HEK293 (cell line): ENCODE measurements around the gene CSTPP1.

Experiments used
- CTCF ChIA-PET: fragments of 350-600 bp; formaldehyde crosslinking; extraction: SDS; loops from one replicate; lab custom pipeline; 2021; ENCODE audit warnings: antibody characterized with exemption; lab: Yijun Ruan, JAX
- POLR2A ChIA-PET: fragments of 300-600 bp; formaldehyde crosslinking; extraction: SDS; loops from one replicate; lab custom pipeline; 2020; ENCODE audit warnings: antibody characterized with exemption, inconsistent platforms; lab: Yijun Ruan, JAX
- H3K27ac ChIP-seq: fragments of 200-500 bp; sonication (Bioruptor generic); 2 replicates; pipeline ENCODE4 v1.5.1; 2014; ENCODE audit warnings: low read depth, low read length, control low read depth, inconsistent platforms; ENCODE audit errors: extremely low read depth
- H3K36me3 ChIP-seq, 2 experiments: fragments of 200-500 bp in 1 of 2; sonication (Bioruptor generic) in 1 of 2; 1 replicate in 1 of 2; 2 replicates in 1 of 2; pipeline ENCODE4 v1.5.1; 2014 to 2017; ENCODE audit warnings: inconsistent platforms in 2 of 2, low read length in 2 of 2; ENCODE audit not compliant: control insufficient read depth in 2 of 2, insufficient read depth in 1 of 2
- H3K4me1 ChIP-seq: fragments of 200-500 bp; sonication (Bioruptor generic); 2 replicates; pipeline ENCODE4 v1.5.1; 2014; ENCODE audit warnings: mild to moderate bottlenecking, low read length, inconsistent platforms; ENCODE audit not compliant: control insufficient read depth, insufficient read depth
- H3K4me3 ChIP-seq: 2 replicates; pipeline ENCODE4 v1.5.1; 2011; ENCODE audit warnings: low read depth, mild to moderate bottlenecking, control low read depth, low read length, moderate library complexity
- H3K9me3 ChIP-seq: fragments of 200-500 bp; sonication (Bioruptor generic); 2 replicates; pipeline ENCODE4 v1.5.1; 2014; ENCODE audit warnings: low read depth, low read length, inconsistent platforms; ENCODE audit not compliant: control insufficient read depth, insufficient read depth
- PRDM1 ChIP-seq: fragments of 450-650 bp; formaldehyde crosslinking; IDR thresholded peaks from 2 replicates; pipeline ENCODE4; 2016; ENCODE audit warnings: missing biosample characterization, missing genetic modification characterization
- SP3 ChIP-seq: fragments of 450-650 bp; formaldehyde crosslinking; IDR thresholded peaks from 2 replicates; pipeline ENCODE4 v1.5.1; 2016; ENCODE audit warnings: missing biosample characterization, missing genetic modification characterization
- ZBTB1 ChIP-seq: fragments of 450-650 bp; formaldehyde crosslinking; IDR thresholded peaks from 2 replicates; pipeline ENCODE4 v1.5.1; 2016; ENCODE audit warnings: missing biosample characterization, missing genetic modification characterization
- ZBTB21 ChIP-seq: fragments of 450-650 bp; formaldehyde crosslinking; IDR thresholded peaks from 2 replicates; pipeline ENCODE4 v1.5.1; 2017; ENCODE audit warnings: missing biosample characterization, missing genetic modification characterization
- ZFP37 ChIP-seq: fragments of 450-650 bp; formaldehyde crosslinking; IDR thresholded peaks from 2 replicates; pipeline ENCODE4 v1.5.1; 2016; ENCODE audit warnings: missing biosample characterization, missing genetic modification characterization
- ZNF169 ChIP-seq: fragments of 450-650 bp; formaldehyde crosslinking; IDR thresholded peaks from 2 replicates; pipeline ENCODE4 v1.5.1; 2016; ENCODE audit warnings: missing biosample characterization, missing genetic modification characterization
- ZNF354C ChIP-seq: fragments of 450-650 bp; formaldehyde crosslinking; IDR thresholded peaks from 2 replicates; pipeline ENCODE4 v1.5.1; 2016; ENCODE audit warnings: missing biosample characterization, missing genetic modification characterization, low read depth, borderline replicate concordance
- ZNF366 ChIP-seq: fragments of 450-650 bp; formaldehyde crosslinking; conservative IDR thresholded peaks from 2 replicates; pipeline ENCODE4 v1.5.1; 2016; ENCODE audit warnings: missing biosample characterization, missing genetic modification characterization
- ZNF521 ChIP-seq: fragments of 450-650 bp; formaldehyde crosslinking; IDR thresholded peaks from 2 replicates; pipeline ENCODE4 v1.5.1; 2017; ENCODE audit warnings: missing biosample characterization, mild to moderate bottlenecking, missing genetic modification characterization
- ZNF549 ChIP-seq: fragments of 450-650 bp; IDR thresholded peaks from 2 replicates; pipeline ENCODE4 v1.5.1; 2018; ENCODE audit warnings: missing biosample characterization, missing genetic modification characterization, mild to moderate bottlenecking, inconsistent platforms, moderate library complexity
- ZNF561 ChIP-seq: fragments of 450-650 bp; IDR thresholded peaks from 2 replicates; pipeline ENCODE4 v1.5.1; 2018; ENCODE audit warnings: missing biosample characterization, missing genetic modification characterization, borderline replicate concordance
- ZNF571 ChIP-seq: fragments of 450-650 bp; formaldehyde crosslinking; IDR thresholded peaks from 2 replicates; pipeline ENCODE4 v1.5.0; 2017; ENCODE audit warnings: missing biosample characterization, missing genetic modification characterization
- ZNF654 ChIP-seq: fragments of 450-650 bp; formaldehyde crosslinking; IDR thresholded peaks from 2 replicates; pipeline ENCODE4 v1.5.1; 2016; ENCODE audit warnings: low read depth, missing biosample characterization, missing genetic modification characterization
- ZSCAN16 ChIP-seq: fragments of 450-650 bp; formaldehyde crosslinking; IDR thresholded peaks from 2 replicates; pipeline ENCODE4 v1.5.1; 2016; ENCODE audit warnings: missing biosample characterization, missing genetic modification characterization
- ZSCAN23 ChIP-seq: fragments of 450-650 bp; formaldehyde crosslinking; IDR thresholded peaks from 2 replicates; pipeline ENCODE4 v1.5.1; 2016; ENCODE audit warnings: missing biosample characterization, missing genetic modification characterization
- TF ChIP-seq, protein P1 (sequence below): fragments of 450-650 bp; formaldehyde crosslinking; IDR thresholded peaks from 2 replicates; pipeline ENCODE4 v1.5.0; 2017; ENCODE audit warnings: missing biosample characterization, missing genetic modification characterization, borderline replicate concordance

CSTPP1 gene

GRCh38 chr11:47154616-47155570 is 218.3 kb downstream of the CSTPP1 start:
- CTCF ChIA-PET, result interaction anchor here (0.7 to 4.4 kb wide), 13 partner anchors 15 to 329 kb away, joined by 3 to 48 read pairs (median 4); partner anchors contain the start of gene CSTPP1
- no peak overlapping the region for H3K27ac ChIP-seq
- POLR2A ChIA-PET, result interaction anchor here (1.5 kb wide), 1 partner anchor 93 kb away, joined by 3 read pairs; no protein-coding TSS in a partner anchor

GRCh38 chr11:47155879-47156278 is 219.3 kb downstream of the CSTPP1 start:
- TF ChIP-seq ZNF654 (tag by site-specific recombination), result no peak
- TF ChIP-seq ZFP37, result no peak
- no peak for TF ChIP-seq ZNF549 (tag by site-specific recombination)
- TF ChIP-seq ZBTB21 (tag by site-specific recombination), result no peak
- TF ChIP-seq ZNF521 (tag by site-specific recombination), result no peak
- TF ChIP-seq ZBTB1 (tag by site-specific recombination), result no peak
- no peak for TF ChIP-seq ZNF169
- TF ChIP-seq, all 188 proteins: peak for 0
- CTCF ChIA-PET, result interaction anchor here (0.8 to 4.4 kb wide), 6 partner anchors 10 to 264 kb away, joined by 3 to 48 read pairs (median 3); no protein-coding TSS in a partner anchor
- no peak overlapping the region for H3K4me3 ChIP-seq
- H3K27ac ChIP-seq, result no peak overlapping the region
- peaks cover 0 to 28% of the 10 kb centered on the region in 2 experiments; a peak in 2 of 3 replicates for H3K36me3 ChIP-seq
- H3K4me1 ChIP-seq, result no peaks in the 10 kb centered on the region
- POLR2A ChIA-PET, result no interaction called here
- H3K9me3 ChIP-seq, result no peaks in the 10 kb centered on the region

More at GRCh38 chr11:47154616-47155570, 218.3 kb downstream of the CSTPP1 start:
- peaks cover 0 to 25% of the 10 kb centered on the region in 2 experiments; a peak in 2 of 3 replicates for H3K36me3 ChIP-seq
- H3K9me3 ChIP-seq, result no peaks in the 10 kb centered on the region
- no peak overlapping the region for H3K4me3 ChIP-seq
- TF ChIP-seq ZNF571 (tag by site-specific recombination) (no peak), PRDM1 (tag by site-specific recombination) (peak; percentile 55; the same call in 1 of the 2 replicates), ZNF366 (0 out of 2 replicates have a peak, but pooled peaks have one; percentile 29), ZSCAN16 (tag by site-specific recombination) (no peak)
- no peaks in the 10 kb centered on the region for H3K4me1 ChIP-seq

GRCh38 chr11:47156333-47156732 is 219.8 kb downstream of the CSTPP1 start:
- no peaks in the 10 kb centered on the region for H3K4me1 ChIP-seq
- TF ChIP-seq, protein P1, sequence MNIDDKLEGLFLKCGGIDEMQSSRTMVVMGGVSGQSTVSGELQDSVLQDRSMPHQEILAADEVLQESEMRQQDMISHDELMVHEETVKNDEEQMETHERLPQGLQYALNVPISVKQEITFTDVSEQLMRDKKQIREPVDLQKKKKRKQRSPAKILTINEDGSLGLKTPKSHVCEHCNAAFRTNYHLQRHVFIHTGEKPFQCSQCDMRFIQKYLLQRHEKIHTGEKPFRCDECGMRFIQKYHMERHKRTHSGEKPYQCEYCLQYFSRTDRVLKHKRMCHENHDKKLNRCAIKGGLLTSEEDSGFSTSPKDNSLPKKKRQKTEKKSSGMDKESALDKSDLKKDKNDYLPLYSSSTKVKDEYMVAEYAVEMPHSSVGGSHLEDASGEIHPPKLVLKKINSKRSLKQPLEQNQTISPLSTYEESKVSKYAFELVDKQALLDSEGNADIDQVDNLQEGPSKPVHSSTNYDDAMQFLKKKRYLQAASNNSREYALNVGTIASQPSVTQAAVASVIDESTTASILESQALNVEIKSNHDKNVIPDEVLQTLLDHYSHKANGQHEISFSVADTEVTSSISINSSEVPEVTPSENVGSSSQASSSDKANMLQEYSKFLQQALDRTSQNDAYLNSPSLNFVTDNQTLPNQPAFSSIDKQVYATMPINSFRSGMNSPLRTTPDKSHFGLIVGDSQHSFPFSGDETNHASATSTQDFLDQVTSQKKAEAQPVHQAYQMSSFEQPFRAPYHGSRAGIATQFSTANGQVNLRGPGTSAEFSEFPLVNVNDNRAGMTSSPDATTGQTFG (tag by site-specific recombination), result no peak
- no peak for TF ChIP-seq ZNF561 (tag by site-specific recombination)
- no peak for TF ChIP-seq ZNF354C
- no peak for TF ChIP-seq ZSCAN23
- no peak for TF ChIP-seq SP3
- TF ChIP-seq, all 188 proteins: peak for 0
- POLR2A ChIA-PET, result no interaction called here
- CTCF ChIA-PET, result interaction anchor here (0.6 to 4.4 kb wide), 7 partner anchors 10 to 264 kb away, joined by 3 to 48 read pairs (median 3); no protein-coding TSS in a partner anchor
- Histone ChIP-seq H3K27ac (no peak overlapping the region), H3K36me3 (peaks cover 0 to 28% of the 10 kb centered on the region in 2 experiments; a peak in 2 of 3 replicates), H3K4me3 (no peak overlapping the region), H3K9me3 (no peaks in the 10 kb centered on the region)
